Hepatocyte (in vitro differentiated cells): ENCODE measurements around the gene IRF1. TPM values are rescaled to one million over a fixed set of nuclear protein-coding genes. Genes with fewer than 3 reads are reported as not detected.

Experiments
- DNase-seq: peaks from one replicate; pipeline ENCODE4 v3.0.0-alpha.2; 2016; ENCODE audit warnings: low spot score
- H2AFZ ChIP-seq: fragments of 200-600 bp; sonication (generic); 2 replicates; pipeline ENCODE4 v1.6.0; 2016; ENCODE audit warnings: antibody characterized with exemption, mild to moderate bottlenecking
- H3K27ac ChIP-seq: fragments of 200-600 bp; sonication (generic); 2 replicates; pipeline ENCODE4 v1.5.1; 2016; ENCODE audit warnings: mild to moderate bottlenecking
- H3K27me3 ChIP-seq: fragments of 200-600 bp; sonication (generic); 2 replicates; pipeline ENCODE4 v1.6.1; 2016
- H3K36me3 ChIP-seq: fragments of 200-600 bp; sonication (generic); replicated peaks from 2 replicates; pipeline ENCODE4 v1.5.1; 2016; ENCODE audit warnings: low read depth; ENCODE audit not compliant: insufficient read depth
- H3K4me1 ChIP-seq: fragments of 200-600 bp; sonication (generic); 2 replicates; pipeline ENCODE4 v1.5.1; 2016; ENCODE audit warnings: mild to moderate bottlenecking, moderate library complexity; ENCODE audit not compliant: insufficient read depth
- H3K4me2 ChIP-seq: fragments of 200-600 bp; sonication (generic); 2 replicates; pipeline ENCODE4 v1.6.0; 2016
- H3K4me3 ChIP-seq: fragments of 200-600 bp; sonication (generic); 2 replicates; pipeline ENCODE4 v1.5.1; 2016; ENCODE audit warnings: mild to moderate bottlenecking
- H3K79me2 ChIP-seq: fragments of 200-600 bp; sonication (generic); 2 replicates; pipeline ENCODE4 v1.6.0; 2017; ENCODE audit warnings: mild to moderate bottlenecking
- H3K9me2 ChIP-seq: fragments of 200-600 bp; sonication (generic); replicated peaks from 2 replicates; pipeline ENCODE4 v1.6.0; 2017; ENCODE audit warnings: mild to moderate bottlenecking; ENCODE audit not compliant: insufficient read depth
- H3K9me3 ChIP-seq: fragments of 200-600 bp; sonication (generic); 2 replicates; pipeline ENCODE4 v1.5.1; 2016; ENCODE audit warnings: low read depth, mild to moderate bottlenecking
- H4K20me1 ChIP-seq: fragments of 200-600 bp; sonication (generic); 2 replicates; pipeline ENCODE4 v1.6.0; 2016; ENCODE audit warnings: mild to moderate bottlenecking; ENCODE audit not compliant: insufficient read depth, poor library complexity, severe bottlenecking
- CTCF ChIP-seq: fragments of 200-600 bp; sonication (generic); IDR thresholded peaks from 2 replicates; pipeline ENCODE4 v1.5.1; 2016; ENCODE audit warnings: antibody characterized with exemption, mild to moderate bottlenecking; ENCODE audit not compliant: poor library complexity
- EZH2 ChIP-seq: fragments of 200-600 bp; sonication (generic); IDR thresholded peaks from 2 replicates; pipeline ENCODE4 v1.6.1; 2016; ENCODE audit warnings: antibody characterized with exemption, mild to moderate bottlenecking, borderline replicate concordance
- EZH2phosphoT487 ChIP-seq: fragments of 200-600 bp; sonication (generic); IDR thresholded peaks from one replicate; pipeline ENCODE4 v1.6.1; 2018; ENCODE audit warnings: antibody characterized with exemption, mild to moderate bottlenecking, low read depth, moderate library complexity; ENCODE audit not compliant: unreplicated experiment, severe bottlenecking
- WGBS: methylation state at CpG from one replicate; pipeline ENCODE4 v1.1.6; 2016; ENCODE audit warnings: low lambda C conversion rate; ENCODE audit errors: missing lambda C conversion rate; 5-methylcytosine and 5-hydroxymethylcytosine counted together
- polyA plus RNA-seq: library from polyadenylated mRNA; unstranded; fragments of >200 nt; fragmentation: Nextera tagmentation; extraction: Ambion mirVana; gene quantifications from 2 replicates; pipeline ENCODE4 v1.2.1, GENCODE V29; 2016
- total RNA-seq: library from RNA; depleted of rRNA; stranded (reverse); fragments of >200 nt; gene quantifications from 2 replicates; pipeline ENCODE4 v1.2.3, GENCODE V29; 2014

Gene IRF1
- total and polyA plus RNA-seq, 2 experiments from 2014 or later, result 30.9 to 35.8 TPM

- Histone ChIP-seq H3K4me3 (no peak overlapping the region), H4K20me1 (no peaks in the 10 kb centered on the region), H2AFZ (no peak overlapping the region), H3K4me2 (no peak overlapping the region), H3K27me3 (no peaks in the 10 kb centered on the region), H3K9me2 (no peaks in the 10 kb centered on the region), H3K27ac (no peak overlapping the region), H3K9me3 (no peaks in the 10 kb centered on the region), H3K79me2 (no peaks in the 10 kb centered on the region), H3K4me1 (peaks cover 56% of the 10 kb centered on the region), H3K36me3 (no peaks in the 10 kb centered on the region)
- 81% methylated on average over 4 of the region's 4 CpGs for WGBS
- no peak for TF ChIP-seq CTCF
- no peak for TF ChIP-seq EZH2phosphoT487
- TF ChIP-seq EZH2, result no peak
- DNase-seq, result no peak
Measured at GRCh38 chr5:132467287-132467984, 23.1 kb downstream of the IRF1 start.

- Histone ChIP-seq H3K9me3 (no peaks in the 10 kb centered on the region), H3K27me3 (no peaks in the 10 kb centered on the region), H3K36me3 (no peaks in the 10 kb centered on the region), H2AFZ (no peak overlapping the region), H4K20me1 (no peaks in the 10 kb centered on the region), H3K4me2 (no peak overlapping the region), H3K4me3 (no peak overlapping the region), H3K9me2 (no peaks in the 10 kb centered on the region), H3K27ac (no peak overlapping the region), H3K79me2 (no peaks in the 10 kb centered on the region), H3K4me1 (peaks cover 55% of the 10 kb centered on the region)
- no peak for DNase-seq
- 74% methylated on average over 18 of the region's 18 CpGs for WGBS
- TF ChIP-seq EZH2 (no peak), EZH2phosphoT487 (no peak), CTCF (no peak)
Measured at GRCh38 chr5:132466433-132467286, 23.9 kb downstream of the IRF1 start.

- Histone ChIP-seq H3K27me3 (no peaks in the 10 kb centered on the region), H4K20me1 (no peaks in the 10 kb centered on the region), H3K36me3 (no peaks in the 10 kb centered on the region), H3K4me1 (peaks cover 40% of the 10 kb centered on the region), H3K9me2 (no peaks in the 10 kb centered on the region), H3K79me2 (no peaks in the 10 kb centered on the region), H2AFZ (no peak overlapping the region), H3K27ac (no peak overlapping the region), H3K9me3 (no peaks in the 10 kb centered on the region), H3K4me3 (no peak overlapping the region), H3K4me2 (no peak overlapping the region)
- no peak for DNase-seq
- TF ChIP-seq CTCF (no peak), EZH2 (no peak), EZH2phosphoT487 (no peak)
- 81% methylated on average over 10 of the region's 10 CpGs for WGBS
Measured at GRCh38 chr5:132465059-132465707, 25.4 kb downstream of the IRF1 start.
